ENCODE results near the gene TMEM106A. TPM values are rescaled to one million over a fixed set of nuclear protein-coding genes. Genes with fewer than 3 reads are reported as not detected.

The TMEM106A gene
- total and polyA plus RNA-seq, 9 of the 15 experiments (the other 6 are each of a cell fraction or from before 2014, with no cell fraction given): 0.03 to 0.29 (median 0.15) TPM

DNA sequence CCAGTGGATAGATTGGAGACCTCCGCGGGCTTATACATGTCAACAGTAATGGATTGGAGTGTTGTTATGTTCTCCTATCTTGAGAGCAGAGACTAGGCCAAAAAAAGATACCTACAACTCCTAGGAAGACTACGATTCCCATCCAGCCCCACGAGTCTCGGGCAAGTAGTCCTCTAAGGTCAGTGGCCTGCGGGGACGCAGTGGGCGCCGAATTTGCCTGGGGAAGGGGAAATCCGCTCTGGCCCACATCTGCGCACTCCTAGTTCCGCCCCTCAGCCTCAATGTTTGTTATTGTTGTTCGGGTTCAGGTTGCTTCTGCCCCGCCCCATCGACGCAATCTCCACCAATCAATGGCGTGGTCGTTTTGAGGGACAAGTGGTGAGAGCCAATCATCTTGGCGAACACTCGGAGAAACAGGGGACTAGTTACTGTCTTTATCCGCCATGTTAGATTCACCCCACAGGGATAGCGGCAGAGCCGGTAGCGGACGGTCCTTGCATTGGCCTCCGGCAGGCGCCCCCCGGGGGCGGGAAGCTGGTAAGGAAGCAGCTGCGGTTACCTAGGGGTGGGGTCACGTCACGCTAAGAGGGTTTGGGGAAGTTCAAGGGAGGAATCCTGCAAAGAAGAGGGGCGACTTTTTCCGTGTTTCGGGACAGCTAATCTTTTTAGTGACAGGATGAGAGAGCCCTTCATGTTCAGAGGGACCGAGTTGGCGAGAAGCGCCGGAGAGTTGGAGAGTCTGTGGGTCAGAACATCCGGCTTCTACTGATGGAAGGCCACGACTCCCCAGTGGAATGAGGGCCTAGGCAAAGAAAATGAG is 40.7 kb upstream of the TMEM106A start, which contains the start of gene NBR1 (continued):
- TF ChIP-seq GABPB1 (CRISPR knock-in tag; IDR thresholded peaks at IDR 0.05) (peak; percentile 25; the same call in 1 of the 2 replicates), GMEB1 (CRISPR knock-in tag; IDR thresholded peaks at IDR 0.05) (no peak), NR4A1 (CRISPR knock-in tag; IDR thresholded peaks at IDR 0.05) (no peak), NR4A1 (tag; IDR thresholded peaks at IDR 0.05) (peak; percentile 32; the same call in 1 of the 2 replicates), MTA3 (IDR thresholded peaks at IDR 0.05; ENCODE audit: borderline replicate concordance) (peak; percentile 80; the same call in 1 of the 2 replicates), TBL1XR1 (IDR thresholded peaks at IDR 0.05; ENCODE audit: low read length in 2 of 2) (peak in 1 of 2 experiments; percentile 18; a peak in 1 of 4 replicates), MAX (CRISPR knock-in tag; IDR thresholded peaks at IDR 0.05) (no peak), ZFPM2 (CRISPR knock-in tag; IDR thresholded peaks at IDR 0.05) (no peak), NRF1 (conservative IDR thresholded peaks at IDR 0.05 in 1 of 2, IDR thresholded peaks at IDR 0.05 in 1 of 2) (peak; percentile 86 to 89), STAG1 (CRISPR knock-in tag; IDR thresholded peaks at IDR 0.05; ENCODE audit: borderline replicate concordance) (no peak), GTF2F1 (IDR thresholded peaks at IDR 0.05; ENCODE audit: low read depth, low read length) (peak; percentile 86), RBFOX2 (IDR thresholded peaks at IDR 0.05; ENCODE audit: low read depth, low read length) (peak; percentile 85), TRIM24 (IDR thresholded peaks at IDR 0.05) (no peak), NCOA6 (IDR thresholded peaks at IDR 0.05) (no peak), CCAR2 (IDR thresholded peaks at IDR 0.05; ENCODE audit: low read depth, low read length) (no peak), YY1 (IDR thresholded peaks at IDR 0.05; ENCODE audit: borderline replicate concordance in 1 of 3, control insufficient read depth in 1 of 3, extremely low read depth in 1 of 3, insufficient read depth in 3 of 3, insufficient read length in 1 of 3, insufficient replicate concordance in 2 of 3, low read depth in 1 of 3, low read length in 2 of 3) (peak; percentile 70 to 95 (median 91))
- TF ChIP-seq, protein P1, sequence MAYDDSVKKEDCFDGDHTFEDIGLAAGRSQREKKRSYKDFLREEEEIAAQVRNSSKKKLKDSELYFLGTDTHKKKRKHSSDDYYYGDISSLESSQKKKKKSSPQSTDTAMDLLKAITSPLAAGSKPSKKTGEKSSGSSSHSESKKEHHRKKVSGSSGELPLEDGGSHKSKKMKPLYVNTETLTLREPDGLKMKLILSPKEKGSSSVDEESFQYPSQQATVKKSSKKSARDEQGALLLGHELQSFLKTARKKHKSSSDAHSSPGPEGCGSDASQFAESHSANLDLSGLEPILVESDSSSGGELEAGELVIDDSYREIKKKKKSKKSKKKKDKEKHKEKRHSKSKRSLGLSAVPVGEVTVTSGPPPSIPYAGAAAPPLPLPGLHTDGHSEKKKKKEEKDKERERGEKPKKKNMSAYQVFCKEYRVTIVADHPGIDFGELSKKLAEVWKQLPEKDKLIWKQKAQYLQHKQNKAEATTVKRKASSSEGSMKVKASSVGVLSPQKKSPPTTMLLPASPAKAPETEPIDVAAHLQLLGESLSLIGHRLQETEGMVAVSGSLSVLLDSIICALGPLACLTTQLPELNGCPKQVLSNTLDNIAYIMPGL (CRISPR knock-in tag; IDR thresholded peaks at IDR 0.05): 0 out of 2 replicates have a peak, but pooled peaks have one; percentile 9
- TF ChIP-seq, protein P2, sequence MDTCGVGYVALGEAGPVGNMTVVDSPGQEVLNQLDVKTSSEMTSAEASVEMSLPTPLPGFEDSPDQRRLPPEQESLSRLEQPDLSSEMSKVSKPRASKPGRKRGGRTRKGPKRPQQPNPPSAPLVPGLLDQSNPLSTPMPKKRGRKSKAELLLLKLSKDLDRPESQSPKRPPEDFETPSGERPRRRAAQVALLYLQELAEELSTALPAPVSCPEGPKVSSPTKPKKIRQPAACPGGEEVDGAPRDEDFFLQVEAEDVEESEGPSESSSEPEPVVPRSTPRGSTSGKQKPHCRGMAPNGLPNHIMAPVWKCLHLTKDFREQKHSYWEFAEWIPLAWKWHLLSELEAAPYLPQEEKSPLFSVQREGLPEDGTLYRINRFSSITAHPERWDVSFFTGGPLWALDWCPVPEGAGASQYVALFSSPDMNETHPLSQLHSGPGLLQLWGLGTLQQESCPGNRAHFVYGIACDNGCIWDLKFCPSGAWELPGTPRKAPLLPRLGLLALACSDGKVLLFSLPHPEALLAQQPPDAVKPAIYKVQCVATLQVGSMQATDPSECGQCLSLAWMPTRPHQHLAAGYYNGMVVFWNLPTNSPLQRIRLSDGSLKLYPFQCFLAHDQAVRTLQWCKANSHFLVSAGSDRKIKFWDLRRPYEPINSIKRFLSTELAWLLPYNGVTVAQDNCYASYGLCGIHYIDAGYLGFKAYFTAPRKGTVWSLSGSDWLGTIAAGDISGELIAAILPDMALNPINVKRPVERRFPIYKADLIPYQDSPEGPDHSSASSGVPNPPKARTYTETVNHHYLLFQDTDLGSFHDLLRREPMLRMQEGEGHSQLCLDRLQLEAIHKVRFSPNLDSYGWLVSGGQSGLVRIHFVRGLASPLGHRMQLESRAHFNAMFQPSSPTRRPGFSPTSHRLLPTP (IDR thresholded peaks at IDR 0.05; ENCODE audit: borderline replicate concordance, extremely low read depth, insufficient read length): no peak
- TF ChIP-seq, protein P3, sequence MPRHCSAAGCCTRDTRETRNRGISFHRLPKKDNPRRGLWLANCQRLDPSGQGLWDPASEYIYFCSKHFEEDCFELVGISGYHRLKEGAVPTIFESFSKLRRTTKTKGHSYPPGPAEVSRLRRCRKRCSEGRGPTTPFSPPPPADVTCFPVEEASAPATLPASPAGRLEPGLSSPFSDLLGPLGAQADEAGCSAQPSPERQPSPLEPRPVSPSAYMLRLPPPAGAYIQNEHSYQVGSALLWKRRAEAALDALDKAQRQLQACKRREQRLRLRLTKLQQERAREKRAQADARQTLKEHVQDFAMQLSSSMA (CRISPR knock-in tag; IDR thresholded peaks at IDR 0.05): no peak

Data from K562 (cell line).